K562 (cell line): ENCODE measurements around the gene STX1B. TPM values are rescaled to one million over a fixed set of nuclear protein-coding genes. Genes with fewer than 3 reads are reported as not detected.

ENCODE experiments used
- ATAC-seq: fragments of 200-7000 bp; cut with Tn5 transposase; 3 replicates; pipeline ENCODE4 v1.9.1; 2020; ENCODE audit warnings: moderate library complexity
- BruUV-seq: library from RNA; stranded (reverse); fragments of 400-500 nt; replicated peaks from 2 replicates; lab custom pipeline; 2021; lab: Mats Ljungman, UMichigan
- CTCF ChIA-PET: fragments of 300-600 bp; formaldehyde crosslinking; extraction: SDS; loops from one replicate; lab custom pipeline; 2021; ENCODE audit warnings: low intra/inter-chr PET ratio; lab: Yijun Ruan, JAX
- POLR2A ChIA-PET: fragments of 300-600, 350-650 bp; sonication (Branson Sonifier 250); formaldehyde crosslinking; extraction: SDS; loops from one replicate; lab custom pipeline; 2021; ENCODE audit warnings: antibody characterized with exemption, inconsistent platforms; lab: Yijun Ruan, JAX
- DNase-seq, 4 experiments: peaks; one replicate each; pipeline versions ENCODE4 v3.0.0 to v3.0.0-alpha.2; 2011 to 2018; ENCODE audit warnings: low spot score in 3 of 4, mixed read lengths in 3 of 4; ENCODE audit errors: extremely low read depth in 1 of 4
- FAIRE-seq: peaks from 2 replicates; lab custom pipeline; 2011; peaks lifted over from hg19 to GRCh38; lab: Jason Lieb, UNC
- H2AFZ ChIP-seq: 2 replicates; pipeline ENCODE4 v1.6.0; 2011; ENCODE audit warnings: low read depth, low read length, control low read depth, inconsistent platforms
- H3K27ac ChIP-seq: fragments of 200-600 bp; 3 replicates; pipeline ENCODE4 v1.8.0; 2011; ENCODE audit warnings: low read depth, mild to moderate bottlenecking, control low read depth, inconsistent platforms, low read length, moderate library complexity, mixed read lengths; ENCODE audit errors: extremely low read depth
- H3K27me3 ChIP-seq, 2 experiments: fragments of 300-600 bp in 1 of 2; 2 replicates in 1 of 2; 3 replicates in 1 of 2; pipeline versions ENCODE4 v1.6.0 to v1.8.0; 2011; ENCODE audit warnings: inconsistent platforms in 2 of 2, low read length in 2 of 2, mild to moderate bottlenecking in 1 of 2, mixed read lengths in 1 of 2, moderate library complexity in 1 of 2; ENCODE audit not compliant: control insufficient read depth in 2 of 2, insufficient read depth in 2 of 2
- H3K36me3 ChIP-seq: fragments of 300-600 bp; 3 replicates; pipeline ENCODE4 v1.8.0; 2011; ENCODE audit warnings: mild to moderate bottlenecking, low read length, inconsistent platforms; ENCODE audit not compliant: control insufficient read depth, insufficient read depth
- H3K4me1 ChIP-seq, 2 experiments: fragments of 200-600 bp in 1 of 2; replicated peaks in 1 of 2; 2 replicates in 1 of 2; 3 replicates in 1 of 2; pipeline versions ENCODE4 v1.5.1 to v1.8.0; 2011; ENCODE audit warnings: inconsistent platforms in 2 of 2, low read length in 2 of 2, mild to moderate bottlenecking in 1 of 2, mixed read lengths in 1 of 2, moderate library complexity in 1 of 2; ENCODE audit not compliant: control insufficient read depth in 2 of 2, insufficient read depth in 2 of 2
- H3K4me2 ChIP-seq: 2 replicates; pipeline ENCODE4 v1.6.1; 2011; ENCODE audit warnings: low read length, control low read depth, inconsistent platforms, mixed read lengths; ENCODE audit not compliant: insufficient read depth
- H3K4me3 ChIP-seq: fragments of 200-600 bp; sonication (generic), shearing (Covaris generic); 2 replicates; pipeline ENCODE4 v1.5.1; 2016; ENCODE audit warnings: control low read depth, inconsistent platforms
- H3K79me2 ChIP-seq: fragments of 200-600 bp; 3 replicates; pipeline ENCODE4 v1.8.0; 2011; ENCODE audit warnings: low read length, inconsistent platforms; ENCODE audit not compliant: control insufficient read depth, insufficient read depth
- H3K9ac ChIP-seq, 2 experiments: 2 replicates each; pipeline versions ENCODE4 v1.6.0 to v1.6.1; 2011; ENCODE audit warnings: low read depth in 2 of 2, low read length in 2 of 2, control low read depth in 1 of 2, inconsistent platforms in 1 of 2, mild to moderate bottlenecking in 1 of 2, mixed read lengths in 1 of 2; ENCODE audit not compliant: insufficient read depth in 1 of 2
- H3K9me1 ChIP-seq: one replicate; pipeline ENCODE4 v1.6.0; 2011; ENCODE audit warnings: inconsistent platforms, mild to moderate bottlenecking, low read length, moderate library complexity; ENCODE audit not compliant: control insufficient read depth, insufficient read depth
- H3K9me3 ChIP-seq: replicated peaks from 2 replicates; pipeline ENCODE4 v1.5.1; 2011; ENCODE audit warnings: low read depth, low read length, inconsistent platforms; ENCODE audit not compliant: control insufficient read depth, insufficient read depth
- H4K20me1 ChIP-seq: replicated peaks from 2 replicates; pipeline ENCODE4 v1.6.1; 2011; ENCODE audit warnings: low read length, inconsistent platforms, mixed read lengths; ENCODE audit not compliant: control insufficient read depth, insufficient read depth
- FOXK2 ChIP-seq, 2 experiments: fragments of 450-650 bp; IDR thresholded peaks in 1 of 2; conservative IDR thresholded peaks in 1 of 2; 2 replicates each; pipeline ENCODE4 v1.6.1; 2016; ENCODE audit warnings: low read depth in 2 of 2, mild to moderate bottlenecking in 1 of 2
- GABPA ChIP-seq: fragments of 200-800 bp; sonication (Bioruptor generic); conservative IDR thresholded peaks from 2 replicates; pipeline ENCODE4 v1.6.1; 2016; ENCODE audit warnings: low read depth, missing genetic modification characterization, missing compliant biosample characterization
- MCM7 ChIP-seq, 2 experiments: fragments of 450-650 bp; IDR thresholded peaks; 2 replicates each; pipeline ENCODE4 v1.6.1; 2016 to 2018
- POLR2G ChIP-seq: fragments of 200-400 bp; formaldehyde crosslinking; IDR thresholded peaks from 2 replicates; pipeline ENCODE4 v1.6.1; 2017; ENCODE audit warnings: low read depth, mild to moderate bottlenecking, antibody characterized with exemption, low read length, moderate library complexity
- RAD21 ChIP-seq, 2 experiments: fragments of 250-450 bp in 1 of 2; fragments of 450-650 bp in 1 of 2; sonication (Bioruptor Pico) in 1 of 2; formaldehyde crosslinking in 1 of 2; IDR thresholded peaks in 1 of 2; conservative IDR thresholded peaks in 1 of 2; 2 replicates each; pipeline versions ENCODE4 v1.4.0 to v1.8.0; 2020 to 2022; ENCODE audit warnings: mild to moderate bottlenecking in 2 of 2, moderate library complexity in 1 of 2
- RBFOX2 ChIP-seq: fragments of 200-400 bp; formaldehyde crosslinking; IDR thresholded peaks from 2 replicates; pipeline ENCODE4 v1.6.1; 2017; ENCODE audit warnings: low read depth, mild to moderate bottlenecking, low read length, moderate library complexity
- SREBF2 ChIP-seq: sonication (generic); formaldehyde crosslinking; IDR thresholded peaks from 2 replicates; pipeline ENCODE4 v1.4.0; 2020; ENCODE audit warnings: mild to moderate bottlenecking, missing genetic modification reagents
- ZNF263 ChIP-seq: sonication (generic); formaldehyde crosslinking; IDR thresholded peaks from 2 replicates; pipeline ENCODE4 v1.8.0; 2022; ENCODE audit warnings: mild to moderate bottlenecking, missing genetic modification reagents, borderline replicate concordance
- ZNF766 ChIP-seq: fragments of 200-800 bp; sonication (Bioruptor generic); conservative IDR thresholded peaks from 2 replicates; pipeline ENCODE4 v1.6.1; 2016; ENCODE audit warnings: missing genetic modification characterization, missing compliant biosample characterization
- WGBS: fragments of 100-300 bp; shearing (Covaris generic); methylation state at CpG from one replicate; pipeline ENCODE4 v1.1.6; 2016; ENCODE audit warnings: low coverage, mixed read lengths; ENCODE audit not compliant: insufficient coverage; ENCODE audit errors: missing lambda C conversion rate; 5-methylcytosine and 5-hydroxymethylcytosine counted together
- in situ Hi-C: fragments of 300-500 bp; cut with MboI; formaldehyde crosslinking; loops from 4 replicates; pipeline ENCODE4 v1.15.0; 2018; ENCODE audit warnings: inconsistent platforms, mixed read lengths
- intact Hi-C: fragments of 100-400 bp; cut with micrococcal nuclease; formaldehyde crosslinking; loops from 2 replicates; pipeline ENCODE4 v1.14.2; 2022
- polyA plus RNA-seq, 8 experiments: library from polyadenylated mRNA; depleted of rRNA in 4 of 8; stranded (reverse) in 5 of 8; unstranded in 3 of 8; fragments of >200 nt; fragmentation: Nextera tagmentation in 2 of 8; fragmentation: Illumina TruSeq in 1 of 8; extraction: Ambion mirVana in 2 of 8; extraction: Trizol in 1 of 8; gene quantifications; 2 replicates each; pipeline versions ENCODE4 v1.2.1 to v1.2.3, GENCODE V29; 2011 to 2014; ENCODE audit warnings: inconsistent platforms in 1 of 8, missing spikeins in 1 of 8
- total RNA-seq, 7 experiments: library from RNA; depleted of rRNA in 6 of 7; stranded (reverse); fragments of >200 nt in 6 of 7; fragmentation: Illumina TruSeq in 2 of 7; extraction: Trizol in 2 of 7; gene quantifications; 2 replicates each; pipeline versions ENCODE4 v1.2.1 to v1.2.3, GENCODE V29; 2011 to 2021; ENCODE audit warnings: low replicate concordance in 1 of 7
- TF ChIP-seq, protein P1 (sequence below), 3 experiments: IDR thresholded peaks in 2 of 3; conservative IDR thresholded peaks in 1 of 3; 2 replicates each; pipeline ENCODE4 v1.5.1; 2011 to 2012; ENCODE audit warnings: low read length in 3 of 3, mild to moderate bottlenecking in 3 of 3, control low read depth in 2 of 3, improper control_type of control experiment in 1 of 3, inconsistent platforms in 1 of 3, low read depth in 1 of 3, mixed read lengths in 1 of 3, moderate library complexity in 1 of 3; ENCODE audit not compliant: insufficient read depth in 2 of 3
- TF ChIP-seq, protein P2 (sequence below), 2 experiments: fragments of 450-650 bp in 1 of 2; sonication (generic) in 1 of 2; formaldehyde crosslinking in 1 of 2; IDR thresholded peaks in 1 of 2; conservative IDR thresholded peaks in 1 of 2; 2 replicates each; pipeline versions ENCODE4 v1.6.1 to v1.8.1; 2016 to 2023; ENCODE audit warnings: mild to moderate bottlenecking in 2 of 2, moderate library complexity in 2 of 2, inconsistent platforms in 1 of 2, missing genetic modification reagents in 1 of 2
- TF ChIP-seq, protein P3 (sequence below): sonication (generic); formaldehyde crosslinking; IDR thresholded peaks from 2 replicates; pipeline ENCODE4 v1.8.1; 2023; ENCODE audit warnings: mild to moderate bottlenecking, missing genetic modification reagents

STX1B gene
- total and polyA plus RNA-seq, 9 of the 15 experiments (the other 6 are each of a cell fraction or from before 2014, with no cell fraction given): 0.07 to 2.5 (median 0.86) TPM

DNA sequence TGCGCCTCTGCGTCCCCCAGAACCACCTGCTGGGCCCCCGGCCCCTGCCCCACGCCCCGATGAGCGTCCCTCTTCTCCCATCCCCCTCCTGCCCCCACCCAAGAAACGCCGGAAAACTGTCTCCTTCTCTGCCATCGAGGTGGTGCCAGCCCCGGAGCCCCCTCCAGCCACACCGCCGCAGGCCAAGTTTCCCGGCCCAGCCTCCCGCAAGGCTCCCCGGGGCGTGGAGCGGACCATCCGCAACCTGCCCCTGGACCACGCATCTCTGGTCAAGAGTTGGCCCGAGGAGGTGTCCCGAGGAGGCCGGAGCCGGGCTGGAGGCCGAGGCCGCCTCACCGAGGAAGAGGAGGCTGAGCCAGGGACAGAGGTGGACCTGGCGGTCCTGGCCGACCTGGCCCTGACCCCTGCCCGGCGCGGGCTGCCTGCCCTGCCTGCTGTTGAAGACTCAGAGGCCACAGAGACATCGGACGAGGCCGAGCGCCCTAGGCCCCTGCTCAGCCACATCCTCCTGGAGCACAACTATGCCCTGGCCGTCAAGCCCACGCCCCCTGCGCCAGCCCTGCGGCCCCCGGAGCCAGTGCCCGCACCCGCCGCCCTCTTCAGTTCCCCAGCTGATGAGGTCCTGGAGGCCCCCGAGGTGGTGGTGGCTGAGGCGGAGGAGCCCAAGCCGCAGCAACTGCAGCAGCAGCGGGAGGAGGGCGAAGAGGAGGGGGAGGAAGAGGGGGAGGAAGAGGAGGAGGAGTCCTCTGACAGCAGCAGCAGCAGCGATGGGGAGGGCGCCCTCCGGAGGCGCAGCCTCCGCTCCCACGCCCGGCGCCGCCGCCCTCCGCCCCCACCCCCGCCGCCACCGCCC is 31.0 kb downstream of the STX1B start (continued):
- TF ChIP-seq RBFOX2: peak; percentile 36; the same call in 1 of the 2 replicates

DNA sequence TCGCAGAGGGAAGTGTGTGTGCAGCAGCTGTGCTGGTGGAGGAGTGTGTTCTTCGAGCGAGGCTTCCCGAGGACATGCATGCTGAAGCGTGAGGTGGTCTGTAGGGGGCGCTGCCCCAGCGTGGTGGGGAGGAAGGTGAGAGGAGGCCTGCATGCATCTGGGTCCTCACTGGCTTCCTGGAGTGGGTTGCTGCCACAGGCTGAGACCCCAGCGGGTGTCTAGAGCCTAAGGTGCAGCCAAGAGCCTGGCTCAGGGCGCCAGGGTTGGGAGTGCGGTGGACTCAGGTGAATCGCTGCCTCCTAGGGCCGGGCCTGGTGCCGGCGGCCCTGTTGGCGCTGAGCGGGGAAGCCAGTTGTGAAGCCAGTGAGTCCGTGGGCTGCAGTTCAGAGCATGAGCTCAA is 32.9 kb downstream of the STX1B start:
- no peak overlapping the region for H3K27ac ChIP-seq
- peaks cover 8 to 36% of the 10 kb centered on the region in 2 experiments; a peak in 4 of 5 replicates for H3K4me1 ChIP-seq
- H3K9me3 ChIP-seq: no peaks in the 10 kb centered on the region
- no peak overlapping the region for H3K4me2 ChIP-seq
- peaks cover 5% of the 10 kb centered on the region; the same call in 1 of the 2 replicates for H4K20me1 ChIP-seq
- peaks cover 90% of the 10 kb centered on the region; the same call in 2 of the 3 replicates for H3K36me3 ChIP-seq
- FAIRE-seq (no peak), ATAC-seq (peak; percentile 68), DNase-seq (peak; percentile 48 to 64 (median 58))
- H3K79me2 ChIP-seq: 0 out of 3 replicates have a peak, but pooled peaks cover 4% of the 10 kb centered on the region
- 81% methylated on average over 13 of the region's 17 CpGs for WGBS
- in situ Hi-C loops (loop anchor here (25.0 kb wide), 1 partner anchor 460 kb away; the partner anchor contains the start of genes COX6A2 and ZNF843), intact Hi-C loops (no loop called here)
- no TSS peak for BruUV-seq
- peak overlapping the region in 1 of 2 experiments; percentile 20; a peak in 1 of 4 replicates for H3K9ac ChIP-seq
- POLR2A ChIA-PET: interaction anchor here (0.5 to 1.8 kb wide), 5 partner anchors 13 to 203 kb away, joined by 3 to 4 read pairs (median 3); partner anchors contain the start of gene FUS
- no peaks in the 10 kb centered on the region for H3K9me1 ChIP-seq
- CTCF ChIA-PET: no interaction called here
- no peaks in the 10 kb centered on the region for H3K27me3 ChIP-seq
- H3K4me3 ChIP-seq: no peak overlapping the region
- no peak overlapping the region for H2AFZ ChIP-seq
- TF ChIP-seq RAD21 (CRISPR knock-in tag; conservative IDR thresholded peaks at IDR 0.05 in 1 of 2, IDR thresholded peaks at IDR 0.05 in 1 of 2) (peak in 1 of 2 experiments; percentile 42; a peak in 2 of 4 replicates), ZNF766 (CRISPR knock-in tag) (no peak), RBFOX2 (peak; percentile 34), SREBF2 (CRISPR knock-in tag) (no peak), GABPA (tag) (no peak), ZNF263 (peak; percentile 33; the same call in 1 of the 2 replicates), FOXK2 (conservative IDR thresholded peaks at IDR 0.05 in 1 of 2, IDR thresholded peaks at IDR 0.05 in 1 of 2; ENCODE audit: low read depth in 2 of 2) (no peak), POLR2G (peak; percentile 57), MCM7 (IDR thresholded peaks at IDR 0.05) (no peak)
- TF ChIP-seq, protein P1, sequence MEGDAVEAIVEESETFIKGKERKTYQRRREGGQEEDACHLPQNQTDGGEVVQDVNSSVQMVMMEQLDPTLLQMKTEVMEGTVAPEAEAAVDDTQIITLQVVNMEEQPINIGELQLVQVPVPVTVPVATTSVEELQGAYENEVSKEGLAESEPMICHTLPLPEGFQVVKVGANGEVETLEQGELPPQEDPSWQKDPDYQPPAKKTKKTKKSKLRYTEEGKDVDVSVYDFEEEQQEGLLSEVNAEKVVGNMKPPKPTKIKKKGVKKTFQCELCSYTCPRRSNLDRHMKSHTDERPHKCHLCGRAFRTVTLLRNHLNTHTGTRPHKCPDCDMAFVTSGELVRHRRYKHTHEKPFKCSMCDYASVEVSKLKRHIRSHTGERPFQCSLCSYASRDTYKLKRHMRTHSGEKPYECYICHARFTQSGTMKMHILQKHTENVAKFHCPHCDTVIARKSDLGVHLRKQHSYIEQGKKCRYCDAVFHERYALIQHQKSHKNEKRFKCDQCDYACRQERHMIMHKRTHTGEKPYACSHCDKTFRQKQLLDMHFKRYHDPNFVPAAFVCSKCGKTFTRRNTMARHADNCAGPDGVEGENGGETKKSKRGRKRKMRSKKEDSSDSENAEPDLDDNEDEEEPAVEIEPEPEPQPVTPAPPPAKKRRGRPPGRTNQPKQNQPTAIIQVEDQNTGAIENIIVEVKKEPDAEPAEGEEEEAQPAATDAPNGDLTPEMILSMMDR (IDR thresholded peaks at IDR 0.05 in 2 of 3, conservative IDR thresholded peaks at IDR 0.05 in 1 of 3; ENCODE audit: insufficient read depth in 2 of 3, low read depth in 1 of 3, low read length in 3 of 3): peak; percentile 61 to 74 (median 64)
- TF ChIP-seq, protein P2, sequence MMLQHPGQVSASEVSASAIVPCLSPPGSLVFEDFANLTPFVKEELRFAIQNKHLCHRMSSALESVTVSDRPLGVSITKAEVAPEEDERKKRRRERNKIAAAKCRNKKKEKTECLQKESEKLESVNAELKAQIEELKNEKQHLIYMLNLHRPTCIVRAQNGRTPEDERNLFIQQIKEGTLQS (IDR thresholded peaks at IDR 0.05): peak; percentile 51
- TF ChIP-seq, protein P2 (CRISPR knock-in tag; conservative IDR thresholded peaks at IDR 0.05): no peak
- TF ChIP-seq, protein P3, sequence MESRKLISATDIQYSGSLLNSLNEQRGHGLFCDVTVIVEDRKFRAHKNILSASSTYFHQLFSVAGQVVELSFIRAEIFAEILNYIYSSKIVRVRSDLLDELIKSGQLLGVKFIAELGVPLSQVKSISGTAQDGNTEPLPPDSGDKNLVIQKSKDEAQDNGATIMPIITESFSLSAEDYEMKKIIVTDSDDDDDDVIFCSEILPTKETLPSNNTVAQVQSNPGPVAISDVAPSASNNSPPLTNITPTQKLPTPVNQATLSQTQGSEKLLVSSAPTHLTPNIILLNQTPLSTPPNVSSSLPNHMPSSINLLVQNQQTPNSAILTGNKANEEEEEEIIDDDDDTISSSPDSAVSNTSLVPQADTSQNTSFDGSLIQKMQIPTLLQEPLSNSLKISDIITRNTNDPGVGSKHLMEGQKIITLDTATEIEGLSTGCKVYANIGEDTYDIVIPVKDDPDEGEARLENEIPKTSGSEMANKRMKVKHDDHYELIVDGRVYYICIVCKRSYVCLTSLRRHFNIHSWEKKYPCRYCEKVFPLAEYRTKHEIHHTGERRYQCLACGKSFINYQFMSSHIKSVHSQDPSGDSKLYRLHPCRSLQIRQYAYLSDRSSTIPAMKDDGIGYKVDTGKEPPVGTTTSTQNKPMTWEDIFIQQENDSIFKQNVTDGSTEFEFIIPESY: peak; percentile 99
